OCI-LY7 (cell line): ENCODE data around the gene HES4. TPM values are rescaled to one million over a fixed set of nuclear protein-coding genes. Genes with fewer than 3 reads are reported as not detected.

ENCODE experiments used
- BruUV-seq: library from RNA; stranded (reverse); fragments of 400-500 nt; replicated peaks from 2 replicates; lab custom pipeline; 2021; lab: Mats Ljungman, UMichigan
- CTCF ChIA-PET: fragments of 300-600 bp; sonication (Branson Sonifier 250); formaldehyde crosslinking; loops from one replicate; lab custom pipeline; 2022; ENCODE audit warnings: antibody characterized with exemption; ENCODE audit not compliant: unreplicated experiment; lab: Charles Lee
- POLR2A ChIA-PET: fragments of 300-600 bp; sonication (Branson Sonifier 250); formaldehyde crosslinking; loops from one replicate; lab custom pipeline; 2022; ENCODE audit warnings: antibody characterized with exemption; lab: Charles Lee
- DNase-seq: peaks from one replicate; pipeline ENCODE4 v3.0.0-alpha.2; 2015; ENCODE audit warnings: low spot score
- H2AFZ ChIP-seq: fragments of 200-600 bp; sonication (generic), shearing (Covaris generic); 2 replicates; pipeline ENCODE4 v1.6.1; 2014; ENCODE audit warnings: mild to moderate bottlenecking, antibody characterized with exemption, low read length, moderate library complexity
- H3K27ac ChIP-seq: fragments of 200-600 bp; sonication (generic); 2 replicates; pipeline ENCODE4 v1.5.1; 2014; ENCODE audit warnings: mixed run types, low read depth, mild to moderate bottlenecking, moderate library complexity, low read length, inconsistent platforms; ENCODE audit not compliant: poor library complexity, severe bottlenecking
- H3K36me3 ChIP-seq: fragments of 200-600 bp; sonication (generic); 2 replicates; pipeline ENCODE4 v1.6.1; 2014; ENCODE audit warnings: mild to moderate bottlenecking, antibody characterized with exemption, low read length, moderate library complexity, mixed read lengths; ENCODE audit not compliant: insufficient read depth
- H3K4me1 ChIP-seq: fragments of 200-600 bp; sonication (generic); 2 replicates; pipeline ENCODE4 v1.5.1; 2014; ENCODE audit warnings: mild to moderate bottlenecking, low read length; ENCODE audit not compliant: insufficient read depth, poor library complexity, severe bottlenecking
- H3K4me2 ChIP-seq: fragments of 200-600 bp; sonication (generic); 2 replicates; pipeline ENCODE4 v1.6.1; 2014; ENCODE audit warnings: mild to moderate bottlenecking, low read length
- H3K4me3 ChIP-seq: fragments of 200-600 bp; sonication (generic); 2 replicates; pipeline ENCODE4 v1.5.1; 2014; ENCODE audit warnings: mild to moderate bottlenecking, low read depth, low read length; ENCODE audit not compliant: poor library complexity, severe bottlenecking
- H3K79me2 ChIP-seq: fragments of 200-600 bp; sonication (generic); 2 replicates; pipeline ENCODE4 v1.6.1; 2016; ENCODE audit warnings: low read depth, mild to moderate bottlenecking, low read length, moderate library complexity, mixed read lengths; ENCODE audit not compliant: insufficient read depth
- H3K9me2 ChIP-seq: fragments of 200-600 bp; sonication (generic); 2 replicates; pipeline ENCODE4 v1.6.1; 2016; ENCODE audit warnings: mild to moderate bottlenecking, low read length, mixed read lengths; ENCODE audit not compliant: insufficient read depth
- H3K9me3 ChIP-seq: fragments of 200-600 bp; sonication (generic); 2 replicates; pipeline ENCODE4 v1.6.1; 2014; ENCODE audit warnings: mild to moderate bottlenecking, mixed run types, low read length, mixed read lengths
- H4K20me1 ChIP-seq: fragments of 200-600 bp; sonication (generic); 2 replicates; pipeline ENCODE4 v1.6.1; 2014; ENCODE audit warnings: mild to moderate bottlenecking, antibody characterized with exemption, low read length, moderate library complexity, mixed read lengths; ENCODE audit not compliant: insufficient read depth
- CTCF ChIP-seq: fragments of 200-600 bp; sonication (generic); conservative IDR thresholded peaks from 2 replicates; pipeline ENCODE4 v1.5.1; 2014; ENCODE audit warnings: mild to moderate bottlenecking, antibody characterized with exemption, low read length, moderate library complexity, mixed read lengths
- EZH2phosphoT487 ChIP-seq: fragments of 200-600 bp; sonication (generic); IDR thresholded peaks from 2 replicates; pipeline ENCODE4 v1.6.1; 2018; ENCODE audit warnings: low read depth, borderline replicate concordance, mild to moderate bottlenecking, mixed run types, antibody characterized with exemption, low read length, moderate library complexity, mixed read lengths
- intact Hi-C: fragments of 100-400 bp; cut with micrococcal nuclease; formaldehyde crosslinking; loops from one replicate; pipeline ENCODE4 v1.10.0; 2022; ENCODE audit not compliant: unreplicated experiment
- total RNA-seq, 2 experiments: library from RNA; depleted of rRNA in 1 of 2; stranded (reverse); fragments of >200 nt in 1 of 2; shearing (Covaris generic) in 1 of 2; gene quantifications; 2 replicates each; pipeline ENCODE4 v1.2.3, GENCODE V29; 2014 to 2022

HES4 gene
- total RNA-seq, 2 experiments from 2014 or later, result not detected

GRCh38 chr1:1024771-1025699 lies 25.1 kb upstream of the HES4 start:
- intact Hi-C loops, result no loop called here
- Histone ChIP-seq H2AFZ (no peak overlapping the region), H3K9me2 (no peaks in the 10 kb centered on the region), H3K4me3 (no peak overlapping the region), H3K9me3 (no peaks in the 10 kb centered on the region), H4K20me1 (no peaks in the 10 kb centered on the region), H3K79me2 (no peaks in the 10 kb centered on the region), H3K4me1 (peaks cover 6% of the 10 kb centered on the region), H3K4me2 (no peak overlapping the region), H3K36me3 (no peaks in the 10 kb centered on the region), H3K27ac (no peak overlapping the region)
- no peak for DNase-seq
- no TSS peak for BruUV-seq
- ChIA-PET CTCF (no interaction called here), POLR2A (no interaction called here)
- TF ChIP-seq EZH2phosphoT487, result no peak

GRCh38 chr1:1024149-1024770 lies 24.4 kb upstream of the HES4 start:
- TF ChIP-seq EZH2phosphoT487 (no peak), CTCF (no peak)
- Histone ChIP-seq H3K27ac (no peak overlapping the region), H3K4me1 (peaks cover 6% of the 10 kb centered on the region), H4K20me1 (no peaks in the 10 kb centered on the region), H3K9me3 (no peaks in the 10 kb centered on the region), H3K4me2 (no peak overlapping the region), H3K4me3 (no peak overlapping the region), H3K36me3 (no peaks in the 10 kb centered on the region), H2AFZ (no peak overlapping the region), H3K9me2 (no peaks in the 10 kb centered on the region), H3K79me2 (no peaks in the 10 kb centered on the region)
- CTCF ChIA-PET, result no interaction called here
- POLR2A ChIA-PET, result interaction anchor here (1.4 kb wide), 1 partner anchor 10 kb away, joined by 3 read pairs; the partner anchor contains the start of gene ISG15
- no TSS peak for BruUV-seq
- intact Hi-C loops, result no loop called here
- no peak for DNase-seq

GRCh38 chr1:1023700-1024099 lies 23.8 kb upstream of the HES4 start:
- H4K20me1 ChIP-seq, result no peaks in the 10 kb centered on the region
- BruUV-seq, result no TSS peak
- intact Hi-C loops, result no loop called here
- ChIA-PET CTCF (no interaction called here), POLR2A (interaction anchor here (1.4 kb wide), 1 partner anchor 10 kb away, joined by 3 read pairs; the partner anchor contains the start of gene ISG15)
- no peaks in the 10 kb centered on the region for H3K9me3 ChIP-seq
- H3K79me2 ChIP-seq, result no peaks in the 10 kb centered on the region
- H3K36me3 ChIP-seq, result no peaks in the 10 kb centered on the region
- no peak overlapping the region for H3K27ac ChIP-seq
- H3K9me2 ChIP-seq, result no peaks in the 10 kb centered on the region
- H2AFZ ChIP-seq, result no peak overlapping the region
- no peak overlapping the region for H3K4me2 ChIP-seq
- no peak for TF ChIP-seq CTCF
- TF ChIP-seq EZH2phosphoT487, result no peak
- H3K4me3 ChIP-seq, result no peak overlapping the region
- H3K4me1 ChIP-seq, result peaks cover 6% of the 10 kb centered on the region
- DNase-seq, result no peak
